NCI-H1694 treated with DMSO at 0.1 percent for 48 hours (cell line): Measurements from ENCODE around the gene DNAAF3.

Experiments
- DNase-seq: peaks from one replicate; lab custom pipeline; 2025; lab: John Stamatoyannopoulos, UW

The DNAAF3 gene

GRCh38 chr19:55116232-55116858, 50.1 kb downstream of the DNAAF3 start:
- DNase-seq = no peak

GRCh38 chr19:55115446-55116065, 50.9 kb downstream of the DNAAF3 start:
- no peak for DNase-seq

- DNase-seq = no peak
Measured at GRCh38 chr19:55114566-55115145, 51.8 kb downstream of the DNAAF3 start.

GRCh38 chr19:55113570-55114039, 52.8 kb downstream of the DNAAF3 start:
- DNase-seq = no peak

GRCh38 chr19:55112777-55113569, 53.4 kb downstream of the DNAAF3 start:
- DNase-seq = no peak

GRCh38 chr19:55112246-55112776, 54.1 kb downstream of the DNAAF3 start:
- no peak for DNase-seq

GRCh38 chr19:55111238-55111831, 55.1 kb downstream of the DNAAF3 start:
- no peak for DNase-seq

- no peak for DNase-seq
Measured at GRCh38 chr19:55109527-55110291, 56.7 kb downstream of the DNAAF3 start.
